ENCODE results near the gene MED13L.
"Not testable (repeated sequence)": the region's sequence is repeated elsewhere in the genome, so short reads cannot be mapped to it uniquely, and the experiment has no call there.

The MED13L gene

DNA sequence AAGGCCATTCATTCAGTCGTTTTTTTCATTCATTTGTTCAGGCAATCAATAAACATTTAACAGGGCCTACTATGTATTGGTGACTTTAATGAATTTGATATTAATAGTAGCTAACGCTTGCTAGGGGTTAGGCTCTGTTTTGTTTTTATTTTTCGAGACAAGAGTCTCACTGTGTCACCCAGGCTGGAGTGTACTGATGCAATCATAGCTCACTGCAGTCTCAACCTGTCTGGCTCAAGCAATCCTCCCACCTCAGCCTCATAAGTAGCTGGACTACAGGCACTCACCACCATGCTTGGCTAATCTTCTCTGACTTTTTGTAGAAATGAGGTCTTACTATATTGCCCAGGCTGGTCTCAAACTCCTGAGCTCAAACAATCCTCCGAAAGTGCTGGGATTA lies 25.6 kb upstream of the MED13L start:
- no peak for DNase-seq

DNA sequence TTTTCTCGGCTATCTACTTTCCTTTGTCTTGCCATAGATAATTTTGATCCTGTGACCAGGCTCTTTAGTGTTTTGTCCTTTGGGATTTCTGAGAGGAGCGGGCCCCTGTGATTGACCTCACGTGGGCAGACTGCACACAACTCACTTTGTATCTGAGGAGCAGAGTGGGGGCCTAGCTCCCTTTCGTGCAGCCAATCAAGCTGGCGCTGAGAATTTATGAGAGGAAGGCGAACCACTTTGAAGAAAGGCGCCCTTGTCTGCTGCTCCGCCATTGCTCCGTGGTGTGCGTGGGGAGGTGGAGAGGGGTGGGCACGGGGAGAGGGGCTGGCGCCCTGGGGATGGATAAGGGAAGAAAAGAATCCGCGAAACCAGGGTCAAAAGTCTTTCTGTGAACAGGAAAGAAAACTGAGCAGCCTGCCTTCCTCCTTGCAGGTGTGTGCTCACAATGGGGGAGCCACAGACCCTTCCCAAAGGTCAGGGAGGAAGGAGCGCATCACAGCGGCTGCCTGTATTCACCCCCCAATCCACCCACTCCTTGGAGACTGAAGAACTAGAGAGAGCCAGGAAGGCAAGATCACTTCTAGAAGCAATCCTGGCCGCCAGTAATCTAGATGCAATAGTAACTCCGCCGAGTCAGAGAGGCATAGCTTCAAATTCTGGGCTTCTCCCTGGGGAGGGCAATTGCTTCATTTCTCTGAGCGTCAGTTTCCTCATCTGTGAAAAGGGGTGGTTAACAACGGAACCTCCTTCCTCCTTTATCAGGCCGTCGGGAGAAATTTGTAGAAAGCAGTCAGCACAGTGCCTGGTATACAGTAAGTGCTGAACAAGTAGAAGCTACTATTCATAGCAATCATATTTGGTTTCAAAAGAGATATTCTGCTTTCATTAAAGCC lies 24.9 kb upstream of the MED13L start:
- DNase-seq: no peak

DNA sequence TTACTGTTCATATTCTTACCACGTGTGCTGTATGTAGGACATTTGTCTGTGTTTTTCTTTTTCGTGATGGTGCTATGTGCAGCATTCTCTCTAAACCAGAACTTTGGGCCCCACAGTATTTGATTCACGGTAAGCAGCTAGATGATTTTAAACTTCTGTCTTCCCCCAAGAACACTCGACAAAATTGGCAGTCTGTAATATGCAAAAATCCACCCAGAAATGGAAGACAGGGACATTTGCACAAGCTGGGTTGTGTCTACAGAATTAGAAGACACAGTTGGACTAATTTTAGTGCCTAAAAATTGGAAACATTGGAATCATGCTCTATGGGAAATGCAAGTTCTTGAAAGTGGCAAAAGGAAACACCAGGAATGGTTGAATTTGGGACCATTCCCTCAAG lies 24.1 kb upstream of the MED13L start:
- DNase-seq: no peak

DNA sequence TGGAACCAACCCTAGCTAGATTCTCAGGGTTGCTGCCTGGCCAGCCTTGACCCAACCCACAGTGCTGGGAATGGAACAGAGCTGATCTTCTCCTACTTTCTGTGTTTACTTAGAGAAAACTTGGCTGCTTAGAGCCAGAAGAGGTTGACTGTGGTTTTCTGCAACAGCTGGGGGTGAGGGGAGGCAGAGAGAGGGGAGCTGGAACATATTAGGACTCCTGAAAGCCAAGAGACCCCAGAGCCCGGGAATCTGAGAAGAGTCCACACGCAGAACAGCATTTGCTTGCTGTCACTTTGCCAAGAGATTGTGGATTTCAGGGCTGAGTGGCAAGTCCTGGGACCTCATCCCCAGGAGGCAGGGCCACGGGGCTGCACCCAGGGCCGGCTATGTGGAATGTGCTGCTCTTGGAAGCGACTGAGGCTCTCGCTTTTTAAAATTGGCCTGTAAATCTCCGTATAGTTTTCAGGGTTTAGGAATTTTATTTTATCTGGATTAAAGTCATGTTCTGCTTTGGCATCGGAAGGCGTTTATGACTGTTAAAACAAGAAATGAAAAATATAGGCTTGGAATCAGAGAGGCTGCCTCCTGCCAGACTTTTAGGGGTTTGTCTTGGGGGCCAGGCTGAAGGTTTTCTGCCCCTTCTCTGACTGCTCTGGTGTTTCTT lies 22.3 kb upstream of the MED13L start:
- DNase-seq: no peak

DNA sequence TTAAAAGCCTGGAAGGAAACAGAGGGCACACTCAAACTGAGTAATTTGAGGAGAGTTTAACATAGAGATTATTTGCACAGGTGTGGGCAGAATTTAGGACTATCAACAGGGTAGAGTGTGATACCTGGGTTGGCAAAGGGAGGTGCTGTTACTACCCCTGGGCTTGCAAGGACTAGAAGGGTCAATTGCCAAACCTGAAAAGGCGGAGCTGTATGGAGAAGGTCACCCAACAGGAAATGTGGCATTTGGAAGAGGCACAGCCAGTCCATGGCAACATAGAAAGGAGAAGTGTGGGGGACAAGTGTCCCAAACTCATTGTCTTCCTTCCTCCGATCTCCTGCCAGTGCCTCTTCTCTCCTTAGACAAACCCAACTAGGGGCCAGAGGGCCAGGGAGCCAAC lies 21.6 kb upstream of the MED13L start:
- no peak for DNase-seq

DNA sequence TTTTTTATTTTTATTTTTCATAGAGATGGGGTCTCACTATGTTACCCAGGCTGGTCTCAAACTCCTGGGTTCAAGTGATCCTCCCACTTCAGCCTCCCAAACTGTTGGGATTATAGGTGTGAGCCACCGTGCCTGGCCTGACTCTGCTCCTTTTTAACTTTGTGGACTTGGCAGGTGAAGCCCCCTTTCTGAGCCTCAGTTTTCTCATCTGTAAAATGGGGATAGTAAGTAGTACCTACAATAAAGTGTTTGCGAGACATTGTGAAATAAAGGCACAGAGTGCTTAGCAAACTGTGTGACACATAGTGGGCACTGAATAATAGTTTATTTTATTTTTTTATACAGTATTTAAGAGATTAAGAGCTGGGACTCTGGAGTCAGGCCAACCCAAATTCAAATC lies 21.1 kb upstream of the MED13L start:
- no peak for DNase-seq

DNA sequence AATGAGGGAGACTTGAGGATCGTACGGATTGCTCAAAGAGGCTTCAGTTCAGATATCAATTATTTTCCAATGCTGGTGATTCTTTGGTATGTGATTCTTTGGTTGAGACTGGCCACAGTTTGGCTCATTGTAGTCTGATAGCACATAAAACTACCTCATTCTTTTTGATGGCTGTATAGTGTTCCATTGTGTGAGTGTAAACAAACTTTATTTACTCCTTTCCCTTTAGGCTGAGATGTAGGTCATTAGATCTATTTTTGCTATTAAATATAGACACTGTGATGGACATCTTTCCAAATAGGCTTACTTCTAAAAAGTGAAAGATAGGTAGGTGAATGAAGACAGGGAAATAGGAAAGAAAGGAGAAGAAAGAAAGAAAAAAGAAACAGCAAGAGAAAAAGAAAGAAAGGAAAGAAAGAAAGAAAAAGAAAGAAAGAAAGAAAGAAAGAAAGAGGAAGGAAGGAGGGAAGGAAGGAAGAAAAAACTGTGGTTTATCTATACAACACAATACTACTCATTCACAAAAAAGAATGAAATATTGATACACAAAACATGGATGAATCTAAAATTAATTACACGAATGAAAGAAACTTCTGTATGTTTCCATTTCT lies 19.8 kb upstream of the MED13L start:
- DNase-seq: no peak

DNA sequence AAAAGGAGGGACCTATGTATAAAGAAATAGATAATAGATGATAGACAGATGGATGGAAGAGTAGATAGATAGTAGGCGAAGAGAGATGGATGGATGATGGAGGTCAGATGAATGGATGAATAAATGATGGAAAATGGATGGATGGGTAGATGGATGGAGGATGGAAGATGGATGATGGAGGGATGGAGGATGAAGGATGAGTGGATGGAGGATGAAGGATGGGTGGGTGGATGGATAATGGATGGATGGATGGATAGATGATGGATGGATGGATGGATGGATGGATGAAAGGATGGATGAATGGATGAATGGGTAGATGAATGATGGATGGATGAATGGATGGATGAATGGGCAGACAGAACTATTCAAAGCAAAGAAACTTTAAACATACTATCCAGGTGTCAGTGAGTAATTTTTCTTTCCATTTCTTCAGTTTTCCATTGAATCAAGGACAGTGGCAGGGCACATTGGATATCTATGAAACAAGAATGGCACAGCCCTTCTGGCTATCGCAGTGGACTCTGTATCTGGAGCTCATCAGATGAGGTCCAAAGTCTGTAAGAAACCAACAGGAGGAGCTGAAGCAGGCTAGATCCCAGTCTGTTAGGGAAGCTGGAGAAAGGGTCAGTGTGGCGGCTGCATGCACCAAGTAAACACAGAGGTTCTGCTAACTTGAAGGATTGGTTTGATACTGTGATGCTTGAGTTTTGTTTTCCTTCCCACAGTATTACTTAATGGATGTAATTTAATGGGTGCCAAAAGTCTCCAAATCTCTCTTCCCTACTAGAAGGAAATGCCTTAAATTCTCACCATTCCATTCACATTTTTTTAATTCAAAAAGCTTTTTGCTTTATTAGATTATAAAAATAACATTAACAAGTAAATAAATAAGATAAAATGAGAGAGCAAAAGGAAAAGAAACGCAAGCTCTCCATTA lies 18.1 kb upstream of the MED13L start:
- no peak for DNase-seq

DNA sequence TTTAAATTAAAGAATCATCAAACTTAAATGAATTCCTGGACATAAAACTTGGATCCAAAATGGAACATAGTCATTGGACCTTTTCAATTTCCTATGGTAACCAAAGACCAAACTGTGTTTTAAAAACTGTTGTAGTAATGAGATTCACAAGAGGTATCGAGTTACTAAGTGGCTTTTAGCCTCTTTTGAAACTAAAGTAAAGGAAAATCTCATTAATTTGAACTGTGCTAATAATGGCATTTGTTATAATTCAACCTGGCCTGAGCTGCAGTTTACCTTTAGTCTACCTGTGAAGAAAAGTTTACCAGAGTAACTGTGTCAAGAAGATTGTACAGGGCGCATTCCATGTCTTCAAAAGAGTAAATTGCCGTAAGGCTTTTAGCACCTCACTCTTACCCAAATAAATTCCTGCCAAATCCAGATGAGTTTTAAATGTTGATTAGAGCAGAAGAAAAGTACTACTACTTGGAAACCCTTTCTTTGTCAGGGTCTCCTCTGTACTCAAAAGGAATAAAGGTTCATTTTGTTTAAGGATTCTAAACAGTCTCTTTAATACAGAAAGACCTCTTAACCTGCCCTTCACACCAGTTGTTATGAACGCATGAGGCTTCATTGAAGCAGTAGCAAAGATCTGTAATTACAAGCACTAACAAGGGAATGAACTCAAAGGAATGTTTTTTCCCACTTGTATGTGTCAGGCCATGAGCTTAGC lies 17.1 kb upstream of the MED13L start:
- no peak for DNase-seq

DNA sequence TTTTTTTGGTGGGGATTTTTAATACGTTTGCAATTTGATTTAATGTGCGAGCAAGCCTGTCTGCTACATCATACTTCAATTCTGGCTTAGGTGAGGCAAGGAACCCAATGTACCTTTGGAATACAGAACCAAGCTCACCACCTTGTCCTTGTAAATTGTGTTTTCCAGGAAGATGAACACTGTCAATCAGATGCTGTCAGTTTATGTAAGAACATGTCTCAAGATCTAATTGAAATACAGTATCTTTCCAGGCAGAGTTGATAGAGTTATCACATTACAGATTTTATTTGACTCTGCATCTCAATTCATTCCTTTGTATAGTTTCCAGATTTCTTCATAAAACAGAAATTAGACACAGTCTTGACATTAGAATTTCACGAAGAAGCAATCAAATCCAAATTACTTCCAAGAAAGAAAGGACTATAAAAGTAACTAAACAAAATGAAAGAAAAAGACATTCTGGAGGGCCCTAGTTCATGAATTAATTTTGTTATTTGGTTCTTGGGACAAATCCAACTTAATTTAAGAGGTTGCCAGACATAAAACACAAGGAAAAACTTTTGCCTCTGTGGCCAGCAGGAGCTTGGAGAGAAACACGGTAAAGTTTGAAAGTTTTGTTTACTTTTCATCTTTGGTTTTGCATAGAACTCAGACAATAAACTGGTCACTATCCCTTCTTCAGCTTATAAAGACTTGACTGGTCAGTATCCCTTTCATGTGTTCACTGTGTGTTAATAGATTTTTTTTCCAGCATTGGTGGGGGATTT lies 16.4 kb upstream of the MED13L start:
- DNase-seq: no peak

DNA sequence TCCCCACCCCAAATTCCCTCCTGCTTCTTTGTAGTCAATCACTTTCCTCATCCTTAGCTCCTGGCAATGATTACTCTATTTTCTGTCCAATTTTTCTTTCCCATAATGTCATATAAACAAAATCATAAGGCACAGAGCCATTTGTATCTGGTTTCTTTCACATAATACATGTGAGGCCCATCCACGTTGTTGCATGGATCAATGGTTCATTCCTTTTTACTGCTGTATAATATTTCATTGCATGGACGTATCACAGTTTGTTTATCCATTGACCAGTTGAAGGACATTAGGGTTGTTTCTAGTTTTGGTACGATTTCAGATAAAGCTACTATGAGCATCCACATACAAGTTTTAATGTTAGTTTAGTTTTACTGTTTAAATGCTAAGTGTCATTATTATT lies 13.7 kb upstream of the MED13L start:
- no peak for DNase-seq

DNA sequence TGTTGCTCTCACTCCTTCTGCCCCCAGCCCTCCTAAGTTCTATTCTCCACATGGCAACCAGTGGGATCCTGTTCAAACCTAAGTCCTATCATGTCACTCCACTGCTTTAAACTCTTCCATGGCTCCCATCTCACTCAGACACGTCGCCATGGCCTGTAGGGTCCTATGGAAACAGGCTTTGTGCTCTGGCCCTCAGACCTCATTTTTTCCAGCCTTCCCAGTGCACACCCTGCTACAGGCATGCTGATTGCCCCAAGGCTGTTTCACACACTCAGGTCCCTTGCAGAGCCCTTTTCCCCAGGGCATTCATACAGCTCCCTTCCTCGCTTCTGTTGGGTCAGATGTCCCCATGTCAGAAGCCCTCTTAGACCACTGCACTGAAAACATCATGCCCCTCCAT lies 11.2 kb upstream of the MED13L start:
- no peak for DNase-seq

DNA sequence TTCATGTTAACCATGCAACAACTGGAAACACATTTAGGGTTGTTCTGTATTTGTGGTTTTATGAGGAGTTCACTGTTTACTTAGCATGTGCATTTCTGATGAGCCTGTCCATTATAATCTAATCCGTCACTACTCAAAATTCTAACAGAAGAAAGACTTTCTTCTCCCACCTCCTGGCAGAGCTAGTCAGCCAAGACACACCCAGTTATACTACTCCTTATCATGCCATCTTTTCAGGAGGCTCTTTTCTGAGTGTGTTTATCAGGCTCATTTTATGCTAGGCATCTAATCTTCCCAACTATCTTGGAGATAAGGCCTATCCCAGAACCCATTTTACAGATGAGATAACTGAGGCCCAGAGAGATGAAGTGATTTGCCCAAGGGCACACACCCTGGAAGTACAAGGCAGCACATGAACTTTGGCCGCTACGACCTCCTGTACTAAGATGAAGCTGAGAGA lies 10.4 kb upstream of the MED13L start:
- DNase-seq: no peak

DNA sequence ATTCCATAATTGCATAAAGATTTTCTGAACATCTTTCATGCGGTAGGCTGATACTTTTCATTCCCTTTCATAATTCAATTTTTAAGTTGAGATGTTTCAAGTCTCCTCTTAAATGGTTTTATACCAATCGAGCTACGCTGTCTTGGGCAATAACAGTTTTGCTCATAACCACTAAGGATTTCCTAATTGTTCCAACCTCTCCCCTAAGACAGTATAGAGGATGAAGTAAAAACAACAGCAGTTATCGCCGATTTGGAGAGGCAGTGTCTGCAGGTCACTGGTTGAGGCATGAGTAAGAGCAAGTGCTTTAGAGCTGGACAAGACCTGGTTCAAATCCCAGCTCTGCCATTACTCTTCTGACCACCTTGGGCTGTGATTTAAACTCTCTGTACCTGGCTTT lies 6.9 kb upstream of the MED13L start:
- no peak for DNase-seq

DNA sequence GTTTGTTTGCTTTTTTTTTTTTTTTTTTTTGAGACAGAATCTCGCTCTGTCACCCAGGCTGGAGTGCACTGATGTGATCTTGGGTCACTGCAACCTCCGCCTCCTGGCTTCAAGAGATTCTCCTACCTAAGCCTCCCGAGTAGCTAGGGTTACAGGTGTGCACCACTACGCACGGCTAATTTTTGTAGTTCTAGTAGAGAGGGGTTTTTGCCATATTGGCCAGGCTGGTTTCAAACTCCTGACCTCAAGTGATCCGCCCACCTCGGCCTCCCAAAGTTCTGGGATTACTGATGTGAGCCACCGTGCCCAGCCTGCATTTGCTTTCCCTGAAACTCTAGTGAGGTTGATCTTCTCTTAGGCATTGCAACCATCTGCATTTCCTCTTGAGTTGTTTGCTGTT lies 6.4 kb upstream of the MED13L start:
- not testable (repeated sequence) for DNase-seq

DNA sequence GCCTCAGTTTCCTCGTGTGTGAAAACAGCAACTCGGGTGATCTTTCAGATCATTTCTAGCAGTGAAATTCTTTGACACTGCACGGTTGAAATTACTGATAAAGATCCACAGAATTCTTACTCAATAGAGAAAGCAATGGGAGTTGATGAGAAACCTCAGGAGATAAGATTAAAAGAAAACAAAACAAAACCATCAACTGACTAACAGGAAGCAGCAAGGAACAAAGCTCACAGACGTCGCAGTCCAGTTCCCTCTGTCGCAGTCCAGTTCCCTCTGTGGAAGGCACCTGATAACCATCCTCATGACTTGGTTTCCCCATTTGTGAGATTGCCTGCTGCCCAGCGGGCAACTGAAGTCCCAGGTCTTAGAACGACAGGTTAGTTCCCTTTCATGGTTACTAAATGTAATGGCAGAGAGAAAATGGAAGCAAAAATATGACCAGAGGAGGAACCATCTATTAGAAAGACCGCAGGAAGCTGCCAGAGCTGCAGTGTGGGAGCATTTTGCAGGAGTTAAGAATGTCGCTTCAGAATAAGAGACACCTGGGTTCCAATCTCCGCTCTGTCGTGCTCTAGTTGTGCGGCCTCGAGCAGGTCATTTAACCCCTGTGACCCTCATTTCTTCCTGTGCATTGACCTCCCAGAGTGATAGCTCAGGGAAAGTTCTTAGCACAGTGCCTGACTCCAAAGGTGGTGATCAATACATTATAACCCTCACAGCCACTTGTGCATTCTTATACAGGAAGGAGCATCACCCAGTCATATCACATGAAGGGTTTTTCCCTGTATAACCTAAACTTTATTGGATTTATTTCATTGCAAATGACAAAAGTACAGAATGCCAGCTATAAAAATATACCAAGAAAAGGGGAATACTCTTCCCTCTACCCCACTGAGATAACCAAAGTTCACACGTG lies 5.1 kb upstream of the MED13L start:
- no peak for DNase-seq

DNA sequence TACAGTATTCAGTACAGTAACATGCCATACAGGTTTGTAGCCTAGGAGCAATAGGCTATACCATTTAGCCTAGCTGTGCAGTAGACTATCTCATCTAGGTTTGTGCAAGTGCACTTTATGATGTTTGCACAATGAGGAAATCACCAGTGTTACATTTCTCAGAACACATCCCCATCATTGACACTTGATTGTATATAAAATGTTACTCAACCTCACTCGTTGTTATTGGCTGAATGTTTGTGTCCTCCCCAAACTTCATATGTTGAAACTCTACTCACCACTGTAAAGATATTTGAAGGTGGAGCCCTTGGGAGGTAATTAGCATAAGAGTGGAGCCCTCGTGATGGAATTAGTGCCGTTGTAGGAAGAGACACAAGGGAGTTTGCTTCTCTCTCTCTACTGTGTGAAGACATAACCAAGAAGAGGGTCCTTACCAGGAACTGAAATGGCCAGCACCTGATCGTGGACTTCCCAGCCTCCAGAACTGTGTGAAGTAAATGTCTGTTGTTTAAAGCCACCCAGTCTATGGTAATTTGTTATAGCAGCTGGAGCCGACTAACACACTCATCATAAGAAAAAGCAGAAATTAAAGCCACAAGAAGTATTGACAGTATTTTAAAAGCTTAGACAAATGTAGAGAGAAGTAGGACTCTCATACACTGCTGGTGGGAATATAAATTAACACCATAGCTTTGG lies 3.2 kb upstream of the MED13L start:
- no peak for DNase-seq

DNA sequence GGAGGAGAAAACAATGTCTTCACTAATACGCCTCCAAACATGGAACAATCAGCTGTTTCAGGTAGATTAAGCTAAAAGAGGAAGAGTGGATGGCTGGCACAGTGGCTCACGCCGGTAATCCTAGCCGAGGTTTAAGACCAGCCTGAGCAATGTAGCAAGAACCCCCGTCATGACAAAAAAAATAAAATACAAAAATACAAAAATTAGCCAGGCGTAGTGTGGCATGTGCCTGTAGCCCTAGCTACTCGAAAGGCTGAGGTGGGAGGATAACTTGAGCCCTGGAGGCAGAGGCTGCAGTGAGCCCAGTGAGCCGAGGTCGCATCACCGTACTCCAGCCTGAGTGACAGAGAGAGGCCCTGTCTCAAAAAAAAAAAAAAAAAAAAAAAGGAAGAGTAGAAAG lies 1.2 kb upstream of the MED13L start:
- no peak for DNase-seq

DNA sequence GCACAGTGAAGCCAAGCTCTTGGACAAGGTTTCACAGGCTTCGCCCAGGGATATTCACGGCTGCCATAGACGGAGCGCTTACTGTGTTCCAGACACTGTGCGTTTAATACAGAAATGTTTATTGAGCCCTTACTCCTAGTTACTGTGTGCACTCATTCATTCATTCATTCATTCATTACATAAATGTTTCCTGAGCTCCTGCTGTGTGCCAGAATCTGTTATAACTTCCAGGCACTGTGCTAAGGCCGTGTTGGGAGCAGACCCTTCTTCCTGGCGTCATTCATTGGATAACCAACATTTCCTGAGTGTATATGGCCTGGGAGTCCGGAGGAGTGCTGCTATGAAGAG lies 760 bp upstream of the MED13L start:
- no peak for DNase-seq
